K562 (cell line): ENCODE measurements around the gene GSTO2. TPM values are rescaled to one million over a fixed set of nuclear protein-coding genes. Genes with fewer than 3 reads are reported as not detected.
A peak's percentile ranks its signal among the peaks of the same experiment; 100 is the strongest.

ENCODE experiments used
- POLR2G ChIP-seq: fragments of 200-400 bp; formaldehyde crosslinking; IDR thresholded peaks from 2 replicates; pipeline ENCODE4 v1.6.1; 2017; ENCODE audit warnings: low read depth, mild to moderate bottlenecking, antibody characterized with exemption, low read length, moderate library complexity
- ZNF318 ChIP-seq, 2 experiments: fragments of 450-650 bp; IDR thresholded peaks; 2 replicates each; pipeline ENCODE4 v1.6.1; 2016; ENCODE audit warnings: mild to moderate bottlenecking in 2 of 2, borderline replicate concordance in 1 of 2, low read depth in 1 of 2, moderate library complexity in 1 of 2
- polyA plus RNA-seq, 8 experiments: library from polyadenylated mRNA; depleted of rRNA in 4 of 8; stranded (reverse) in 5 of 8; unstranded in 3 of 8; fragments of >200 nt; fragmentation: Nextera tagmentation in 2 of 8; fragmentation: Illumina TruSeq in 1 of 8; extraction: Ambion mirVana in 2 of 8; extraction: Trizol in 1 of 8; gene quantifications; 2 replicates each; pipeline versions ENCODE4 v1.2.1 to v1.2.3, GENCODE V29; 2011 to 2014; ENCODE audit warnings: inconsistent platforms in 1 of 8, missing spikeins in 1 of 8
- total RNA-seq, 7 experiments: library from RNA; depleted of rRNA in 6 of 7; stranded (reverse); fragments of >200 nt in 6 of 7; fragmentation: Illumina TruSeq in 2 of 7; extraction: Trizol in 2 of 7; gene quantifications; 2 replicates each; pipeline versions ENCODE4 v1.2.1 to v1.2.3, GENCODE V29; 2011 to 2021; ENCODE audit warnings: low replicate concordance in 1 of 7

Gene GSTO2
- total and polyA plus RNA-seq, 9 of the 15 experiments (the other 6 are each of a cell fraction or from before 2014, with no cell fraction given), result 0.18 to 1.8 (median 0.90) TPM

GRCh38 chr10:104315486-104315921 is 46.5 kb downstream of the GSTO2 start (continued):
- TF ChIP-seq ZNF318 (IDR thresholded peaks at IDR 0.05; ENCODE audit: borderline replicate concordance in 1 of 2, low read depth in 1 of 2) (no peak), POLR2G (peak; percentile 55; the same call in 1 of the 2 replicates)
